Measurements from ENCODE around the gene CCDC91.

DNA sequence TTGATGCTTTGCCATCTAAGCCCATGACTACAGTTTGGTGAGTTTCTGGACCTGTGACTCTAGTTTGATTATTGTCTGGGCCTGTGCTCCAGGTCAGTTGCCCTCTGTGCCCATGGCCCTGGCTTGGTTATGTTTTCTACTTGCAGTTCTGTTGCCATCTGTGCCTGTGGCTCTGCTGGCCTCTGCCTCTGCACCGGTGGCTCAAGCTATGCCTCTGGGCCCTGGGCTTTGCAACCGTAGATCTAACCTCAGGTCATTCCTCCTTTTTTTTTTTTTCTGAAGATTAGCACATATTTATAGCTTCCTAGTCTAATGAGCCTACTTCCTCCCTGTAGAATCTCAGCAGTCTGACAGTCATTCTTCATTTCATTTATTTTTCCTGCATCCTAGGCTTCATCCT lies 161.2 kb downstream of the CCDC91 start:
- TF ChIP-seq ZNF70 (CRISPR knock-in tag; IDR thresholded peaks at IDR 0.05), result no peak
- no peak for TF ChIP-seq ZFP30 (CRISPR knock-in tag; IDR thresholded peaks at IDR 0.05)
- TF ChIP-seq ZNF8 (CRISPR knock-in tag; IDR thresholded peaks at IDR 0.05), result no peak
- TF ChIP-seq SNAI2 (CRISPR knock-in tag; IDR thresholded peaks at IDR 0.05), result no peak
- TF ChIP-seq TOX (CRISPR knock-in tag; IDR thresholded peaks at IDR 0.05; ENCODE audit: borderline replicate concordance), result no peak
- TF ChIP-seq OSR1 (CRISPR knock-in tag; IDR thresholded peaks at IDR 0.05), result no peak
- no peak for TF ChIP-seq TCF4 (CRISPR knock-in tag; IDR thresholded peaks at IDR 0.05; ENCODE audit: borderline replicate concordance)
- TF ChIP-seq, protein P1, sequence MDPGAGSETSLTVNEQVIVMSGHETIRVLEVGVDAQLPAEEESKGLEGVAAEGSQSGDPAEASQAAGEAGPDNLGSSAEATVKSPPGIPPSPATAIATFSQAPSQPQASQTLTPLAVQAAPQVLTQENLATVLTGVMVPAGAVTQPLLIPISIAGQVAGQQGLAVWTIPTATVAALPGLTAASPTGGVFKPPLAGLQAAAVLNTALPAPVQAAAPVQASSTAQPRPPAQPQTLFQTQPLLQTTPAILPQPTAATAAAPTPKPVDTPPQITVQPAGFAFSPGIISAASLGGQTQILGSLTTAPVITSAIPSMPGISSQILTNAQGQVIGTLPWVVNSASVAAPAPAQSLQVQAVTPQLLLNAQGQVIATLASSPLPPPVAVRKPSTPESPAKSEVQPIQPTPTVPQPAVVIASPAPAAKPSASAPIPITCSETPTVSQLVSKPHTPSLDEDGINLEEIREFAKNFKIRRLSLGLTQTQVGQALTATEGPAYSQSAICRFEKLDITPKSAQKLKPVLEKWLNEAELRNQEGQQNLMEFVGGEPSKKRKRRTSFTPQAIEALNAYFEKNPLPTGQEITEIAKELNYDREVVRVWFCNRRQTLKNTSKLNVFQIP (CRISPR knock-in tag; IDR thresholded peaks at IDR 0.05; ENCODE audit: borderline replicate concordance, low read depth), result no peak
- TF ChIP-seq, protein P2, sequence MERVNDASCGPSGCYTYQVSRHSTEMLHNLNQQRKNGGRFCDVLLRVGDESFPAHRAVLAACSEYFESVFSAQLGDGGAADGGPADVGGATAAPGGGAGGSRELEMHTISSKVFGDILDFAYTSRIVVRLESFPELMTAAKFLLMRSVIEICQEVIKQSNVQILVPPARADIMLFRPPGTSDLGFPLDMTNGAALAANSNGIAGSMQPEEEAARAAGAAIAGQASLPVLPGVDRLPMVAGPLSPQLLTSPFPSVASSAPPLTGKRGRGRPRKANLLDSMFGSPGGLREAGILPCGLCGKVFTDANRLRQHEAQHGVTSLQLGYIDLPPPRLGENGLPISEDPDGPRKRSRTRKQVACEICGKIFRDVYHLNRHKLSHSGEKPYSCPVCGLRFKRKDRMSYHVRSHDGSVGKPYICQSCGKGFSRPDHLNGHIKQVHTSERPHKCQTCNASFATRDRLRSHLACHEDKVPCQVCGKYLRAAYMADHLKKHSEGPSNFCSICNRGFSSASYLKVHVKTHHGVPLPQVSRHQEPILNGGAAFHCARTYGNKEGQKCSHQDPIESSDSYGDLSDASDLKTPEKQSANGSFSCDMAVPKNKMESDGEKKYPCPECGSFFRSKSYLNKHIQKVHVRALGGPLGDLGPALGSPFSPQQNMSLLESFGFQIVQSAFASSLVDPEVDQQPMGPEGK (CRISPR knock-in tag; IDR thresholded peaks at IDR 0.05; ENCODE audit: borderline replicate concordance), result no peak
- no peak for TF ChIP-seq ISL1 (CRISPR knock-in tag; IDR thresholded peaks at IDR 0.05)
- no peak for TF ChIP-seq ZFP3 (CRISPR knock-in tag; IDR thresholded peaks at IDR 0.05)

Measured in SK-N-SH treated with all-trans-retinoic acid at 6 μM for 48 hours (cell line).